ENCODE measurements around the gene CCR9.

GRCh38 chr3:45848392-45848791, 38.0 kb upstream of the CCR9 start:
- TF ChIP-seq CTCF (IDR thresholded peaks at IDR 0.05) (no peak), EP300 (IDR thresholded peaks at IDR 0.05) (no peak)
